GM12878 (cell line): Measurements from ENCODE around the gene VSTM1. TPM values are rescaled to one million over a fixed set of nuclear protein-coding genes. Genes with fewer than 3 reads are reported as not detected.

Experiments used
- ATAC-seq: fragments of 200-7000 bp; cut with Tn5 transposase; 3 replicates; pipeline ENCODE4 v1.9.1; 2020; ENCODE audit warnings: mild to moderate bottlenecking, moderate library complexity
- BruUV-seq: library from RNA; stranded (reverse); fragments of 400-500 nt; replicated peaks from 2 replicates; lab custom pipeline; 2021; lab: Mats Ljungman, UMichigan
- CTCF ChIA-PET: fragments of 300-600 bp; sonication (Branson Sonifier 250); formaldehyde crosslinking; extraction: SDS; loops from one replicate; lab custom pipeline; 2021; ENCODE audit warnings: inconsistent platforms; lab: Yijun Ruan, JAX
- POLR2A ChIA-PET: fragments of 350-600 bp; formaldehyde crosslinking; extraction: SDS; loops from one replicate; lab custom pipeline; 2021; ENCODE audit warnings: inconsistent platforms; lab: Charles Lee
- RAD21 ChIA-PET: fragments of 300-600 bp; sonication (Branson Sonifier 250); formaldehyde crosslinking; loops from one replicate; lab custom pipeline; 2023; ENCODE audit warnings: antibody characterized with exemption; ENCODE audit not compliant: unreplicated experiment; lab: Charles Lee
- SMC1A ChIA-PET: fragments of 300-600 bp; sonication (Branson Sonifier 250); formaldehyde crosslinking; loops from one replicate; lab custom pipeline; 2023; ENCODE audit not compliant: unreplicated experiment, uncharacterized antibody; lab: Charles Lee
- DNase-seq: peaks from one replicate; pipeline ENCODE4 v3.0.0-alpha.2; 2011; ENCODE audit warnings: low read depth, low spot score
- FAIRE-seq: peaks from 3 replicates; lab custom pipeline; 2011; peaks lifted over from hg19 to GRCh38; lab: Jason Lieb, UNC
- H2AFZ ChIP-seq: 2 replicates; pipeline ENCODE4 v1.6.0; 2011; ENCODE audit warnings: low read depth, low read length, control low read depth; ENCODE audit not compliant: control insufficient read depth
- H3K27ac ChIP-seq: 2 replicates; pipeline ENCODE4 v1.5.1; 2011; ENCODE audit warnings: control low read depth; ENCODE audit not compliant: control insufficient read depth, insufficient read depth
- H3K27me3 ChIP-seq, 2 experiments: replicated peaks in 1 of 2; 2 replicates each; pipeline versions ENCODE4 v1.6.0 to v1.6.1; 2011; ENCODE audit warnings: low read length in 1 of 2; ENCODE audit not compliant: control insufficient read depth in 2 of 2, insufficient read depth in 2 of 2
- H3K36me3 ChIP-seq, 2 experiments: 2 replicates each; pipeline ENCODE4 v1.5.1; 2011; ENCODE audit warnings: low read length in 1 of 2; ENCODE audit not compliant: control insufficient read depth in 2 of 2, insufficient read depth in 2 of 2
- H3K4me1 ChIP-seq: 2 replicates; pipeline ENCODE4 v1.6.1; 2011; ENCODE audit warnings: mild to moderate bottlenecking, low read length, moderate library complexity, mixed read lengths; ENCODE audit not compliant: control insufficient read depth, insufficient read depth
- H3K4me2 ChIP-seq: 2 replicates; pipeline ENCODE4 v1.6.0; 2011; ENCODE audit warnings: control low read depth; ENCODE audit not compliant: control insufficient read depth, insufficient read depth
- H3K4me3 ChIP-seq: fragments of 200-600 bp; sonication (generic); 2 replicates; pipeline ENCODE4 v1.5.1; 2016
- H3K79me2 ChIP-seq: 2 replicates; pipeline ENCODE4 v1.6.0; 2011; ENCODE audit warnings: low read length; ENCODE audit not compliant: control insufficient read depth, insufficient read depth
- H3K9ac ChIP-seq: 2 replicates; pipeline ENCODE4 v1.8.0; 2011; ENCODE audit warnings: low read length, control low read depth, mixed read lengths; ENCODE audit not compliant: control insufficient read depth, insufficient read depth
- H3K9me3 ChIP-seq: replicated peaks from 3 replicates; pipeline ENCODE4 v1.5.1; 2011; ENCODE audit warnings: mild to moderate bottlenecking, low read length; ENCODE audit not compliant: control insufficient read depth, insufficient read depth
- H4K20me1 ChIP-seq: 2 replicates; pipeline ENCODE4 v1.6.0; 2011; ENCODE audit not compliant: control insufficient read depth, insufficient read depth
- CTCF ChIP-seq, 3 experiments: IDR thresholded peaks in 2 of 3; conservative IDR thresholded peaks in 1 of 3; 2 replicates each; pipeline ENCODE4 v1.5.1; 2011; ENCODE audit warnings: low read depth in 3 of 3, low read length in 3 of 3, mild to moderate bottlenecking in 3 of 3, control low read depth in 2 of 3, moderate library complexity in 2 of 3, inconsistent platforms in 1 of 3, mixed read lengths in 1 of 3; ENCODE audit not compliant: control insufficient read depth in 2 of 3, insufficient read depth in 1 of 3; ENCODE audit errors: extremely low read depth in 1 of 3
- FOXM1 ChIP-seq: IDR thresholded peaks from 2 replicates; pipeline ENCODE4 v1.6.1; 2012; ENCODE audit warnings: low read depth, mild to moderate bottlenecking, inconsistent platforms, low read length, moderate library complexity
- RAD21 ChIP-seq: IDR thresholded peaks from 2 replicates; pipeline ENCODE4 v1.6.1; 2011; ENCODE audit warnings: mild to moderate bottlenecking, low read depth, low read length, moderate library complexity; ENCODE audit not compliant: insufficient read depth
- whole genome bisulfite sequencing: methylation state at CpG from one replicate; pipeline ENCODE4 v1.1.6; 2016; ENCODE audit warnings: low lambda C conversion rate; ENCODE audit not compliant: insufficient replicate concordance, insufficient coverage; ENCODE audit errors: missing lambda C conversion rate; 5-methylcytosine and 5-hydroxymethylcytosine counted together
- in situ Hi-C: fragments of 300-500 bp; cut with MboI; formaldehyde crosslinking; loops from 9 replicates; pipeline ENCODE4 v1.14.3; 2018; ENCODE audit warnings: mixed read lengths
- intact Hi-C: fragments of 100-400 bp; cut with micrococcal nuclease; formaldehyde crosslinking; loops from one replicate; pipeline ENCODE4 v1.14.2; 2022; ENCODE audit not compliant: unreplicated experiment
- polyA plus RNA-seq, 11 experiments: library from polyadenylated mRNA; depleted of rRNA in 4 of 11; unstranded in 6 of 11; stranded (reverse) in 5 of 11; fragments of >200 nt; fragmentation: Nextera tagmentation in 4 of 11; fragmentation: Illumina TruSeq in 1 of 11; extraction: Ambion mirVana in 4 of 11; extraction: Trizol in 1 of 11; gene quantifications; 1 replicate in 1 of 11; 2 replicates in 10 of 11; pipeline versions ENCODE4 v1.2.1 to v1.2.3, GENCODE V29; 2011 to 2016; ENCODE audit warnings: inconsistent platforms in 2 of 11, missing spikeins in 2 of 11, low read depth in 1 of 11
- total RNA-seq, 4 experiments: library from RNA; depleted of rRNA in 3 of 4; stranded (reverse); fragments of >200 nt in 3 of 4; fragmentation: Illumina TruSeq in 1 of 4; extraction: Trizol in 1 of 4; gene quantifications; 2 replicates each; pipeline versions ENCODE4 v1.2.1 to v1.2.3, GENCODE V29; 2013 to 2021

Gene VSTM1
- total and polyA plus RNA-seq, 10 of the 15 experiments (the other 5 are each of a cell fraction or from before 2014, with no cell fraction given): not detected

- Histone ChIP-seq H3K79me2 (no peaks in the 10 kb centered on the region), H3K4me2 (no peak overlapping the region), H3K27ac (no peak overlapping the region), H3K9ac (no peak overlapping the region), H3K9me3 (no peaks in the 10 kb centered on the region; the same call in 2 of the 3 replicates), H4K20me1 (no peaks in the 10 kb centered on the region), H2AFZ (no peak overlapping the region), H3K4me3 (no peak overlapping the region), H3K27me3 (no peaks in the 10 kb centered on the region), H3K4me1 (no peaks in the 10 kb centered on the region), H3K36me3 (no peaks in the 10 kb centered on the region)
- SMC1A ChIA-PET: interaction anchor here (0.8 kb wide), 1 partner anchor 237 kb away, joined by 4 read pairs; no protein-coding TSS in a partner anchor
- POLR2A ChIA-PET: no interaction called here
- CTCF ChIA-PET: interaction anchor here (0.7 to 1.2 kb wide), 3 partner anchors 175 to 605 kb away, joined by 3 read pairs; no protein-coding TSS in a partner anchor
- RAD21 ChIA-PET: no interaction called here
- no TSS peak for BruUV-seq
- DNase-seq: no peak
- intact Hi-C loops: loop anchor here (10.0 kb wide), 1 partner anchor 605 kb away; no protein-coding TSS in a partner anchor
- in situ Hi-C loops: loop anchor here (10.0 kb wide), 2 partner anchors 605 to 835 kb away; partner anchors contain the start of gene ZNF665
- 20% methylated on average over 9 of the region's 9 CpGs for WGBS
- FAIRE-seq: no peak
- TF ChIP-seq RAD21 (peak; percentile 30; the same call in 1 of the 2 replicates), FOXM1 (no peak), CTCF (IDR thresholded peaks at IDR 0.05 in 2 of 3, conservative IDR thresholded peaks at IDR 0.05 in 1 of 3; ENCODE audit: control insufficient read depth in 2 of 3, extremely low read depth in 1 of 3, insufficient read depth in 1 of 3, low read depth in 3 of 3, low read length in 3 of 3) (peak in 2 of 3 experiments; percentile 42 to 44; a peak in 3 of 6 replicates)
- ATAC-seq: no peak
Measured at GRCh38 chr19:54029930-54030490, 33.7 kb downstream of the VSTM1 start.
